OCI-LY7 (cell line): ENCODE results near the gene FIG4. TPM values are rescaled to one million over a fixed set of nuclear protein-coding genes. Genes with fewer than 3 reads are reported as not detected.

Experiments
- BruUV-seq: library from RNA; stranded (reverse); fragments of 400-500 nt; replicated peaks from 2 replicates; lab custom pipeline; 2021; lab: Mats Ljungman, UMichigan
- CTCF ChIA-PET: fragments of 300-600 bp; sonication (Branson Sonifier 250); formaldehyde crosslinking; loops from one replicate; lab custom pipeline; 2022; ENCODE audit warnings: antibody characterized with exemption; ENCODE audit not compliant: unreplicated experiment; lab: Charles Lee
- POLR2A ChIA-PET: fragments of 300-600 bp; sonication (Branson Sonifier 250); formaldehyde crosslinking; loops from one replicate; lab custom pipeline; 2022; ENCODE audit warnings: antibody characterized with exemption; lab: Charles Lee
- DNase-seq: peaks from one replicate; pipeline ENCODE4 v3.0.0-alpha.2; 2015; ENCODE audit warnings: low spot score
- H2AFZ ChIP-seq: fragments of 200-600 bp; sonication (generic), shearing (Covaris generic); 2 replicates; pipeline ENCODE4 v1.6.1; 2014; ENCODE audit warnings: mild to moderate bottlenecking, antibody characterized with exemption, low read length, moderate library complexity
- H3K27ac ChIP-seq: fragments of 200-600 bp; sonication (generic); 2 replicates; pipeline ENCODE4 v1.5.1; 2014; ENCODE audit warnings: mixed run types, low read depth, mild to moderate bottlenecking, moderate library complexity, low read length, inconsistent platforms; ENCODE audit not compliant: poor library complexity, severe bottlenecking
- H3K36me3 ChIP-seq: fragments of 200-600 bp; sonication (generic); 2 replicates; pipeline ENCODE4 v1.6.1; 2014; ENCODE audit warnings: mild to moderate bottlenecking, antibody characterized with exemption, low read length, moderate library complexity, mixed read lengths; ENCODE audit not compliant: insufficient read depth
- H3K4me1 ChIP-seq: fragments of 200-600 bp; sonication (generic); 2 replicates; pipeline ENCODE4 v1.5.1; 2014; ENCODE audit warnings: mild to moderate bottlenecking, low read length; ENCODE audit not compliant: insufficient read depth, poor library complexity, severe bottlenecking
- H3K4me2 ChIP-seq: fragments of 200-600 bp; sonication (generic); 2 replicates; pipeline ENCODE4 v1.6.1; 2014; ENCODE audit warnings: mild to moderate bottlenecking, low read length
- H3K4me3 ChIP-seq: fragments of 200-600 bp; sonication (generic); 2 replicates; pipeline ENCODE4 v1.5.1; 2014; ENCODE audit warnings: mild to moderate bottlenecking, low read depth, low read length; ENCODE audit not compliant: poor library complexity, severe bottlenecking
- H3K79me2 ChIP-seq: fragments of 200-600 bp; sonication (generic); 2 replicates; pipeline ENCODE4 v1.6.1; 2016; ENCODE audit warnings: low read depth, mild to moderate bottlenecking, low read length, moderate library complexity, mixed read lengths; ENCODE audit not compliant: insufficient read depth
- H3K9me2 ChIP-seq: fragments of 200-600 bp; sonication (generic); 2 replicates; pipeline ENCODE4 v1.6.1; 2016; ENCODE audit warnings: mild to moderate bottlenecking, low read length, mixed read lengths; ENCODE audit not compliant: insufficient read depth
- H3K9me3 ChIP-seq: fragments of 200-600 bp; sonication (generic); 2 replicates; pipeline ENCODE4 v1.6.1; 2014; ENCODE audit warnings: mild to moderate bottlenecking, mixed run types, low read length, mixed read lengths
- H4K20me1 ChIP-seq: fragments of 200-600 bp; sonication (generic); 2 replicates; pipeline ENCODE4 v1.6.1; 2014; ENCODE audit warnings: mild to moderate bottlenecking, antibody characterized with exemption, low read length, moderate library complexity, mixed read lengths; ENCODE audit not compliant: insufficient read depth
- CTCF ChIP-seq: fragments of 200-600 bp; sonication (generic); conservative IDR thresholded peaks from 2 replicates; pipeline ENCODE4 v1.5.1; 2014; ENCODE audit warnings: mild to moderate bottlenecking, antibody characterized with exemption, low read length, moderate library complexity, mixed read lengths
- EZH2phosphoT487 ChIP-seq: fragments of 200-600 bp; sonication (generic); IDR thresholded peaks from 2 replicates; pipeline ENCODE4 v1.6.1; 2018; ENCODE audit warnings: low read depth, borderline replicate concordance, mild to moderate bottlenecking, mixed run types, antibody characterized with exemption, low read length, moderate library complexity, mixed read lengths
- intact Hi-C: fragments of 100-400 bp; cut with micrococcal nuclease; formaldehyde crosslinking; loops from one replicate; pipeline ENCODE4 v1.10.0; 2022; ENCODE audit not compliant: unreplicated experiment
- total RNA-seq, 2 experiments: library from RNA; depleted of rRNA in 1 of 2; stranded (reverse); fragments of >200 nt in 1 of 2; shearing (Covaris generic) in 1 of 2; gene quantifications; 2 replicates each; pipeline ENCODE4 v1.2.3, GENCODE V29; 2014 to 2022

The FIG4 gene
- total RNA-seq, 2 experiments from 2014 or later, result 13.3 to 22.9 TPM

DNA sequence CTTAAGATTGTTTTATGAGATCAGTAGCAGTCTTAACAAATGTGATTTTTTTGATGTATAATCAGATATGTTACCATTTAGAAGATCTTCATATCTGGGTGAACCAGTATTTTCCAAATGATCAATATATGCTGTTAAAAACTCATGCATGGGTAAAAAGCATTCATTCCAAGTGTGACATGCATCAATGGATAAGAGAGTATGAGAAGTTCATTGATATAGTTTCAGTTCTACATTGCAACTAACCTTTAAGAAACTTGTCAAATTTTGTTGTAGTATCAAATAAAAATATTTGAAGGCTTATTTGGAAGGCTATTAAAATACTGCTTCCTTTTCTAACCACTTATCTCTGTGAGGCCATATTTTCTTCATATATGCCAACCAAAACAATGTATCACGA, 117.7 kb downstream of the FIG4 start:
- H4K20me1 ChIP-seq, result no peaks in the 10 kb centered on the region
- no peaks in the 10 kb centered on the region for H3K79me2 ChIP-seq
- no peak overlapping the region for H3K4me3 ChIP-seq
- no peaks in the 10 kb centered on the region for H3K4me1 ChIP-seq
- intact Hi-C loops, result no loop called here
- TF ChIP-seq EZH2phosphoT487 (no peak), CTCF (no peak)
- no peaks in the 10 kb centered on the region for H3K9me2 ChIP-seq
- ChIA-PET POLR2A (interaction anchor here (0.7 kb wide), 2 partner anchors 12 to 605 kb away, joined by 3 to 10 read pairs; no protein-coding TSS in a partner anchor), CTCF (no interaction called here)
- no peaks in the 10 kb centered on the region for H3K36me3 ChIP-seq
- H3K9me3 ChIP-seq, result no peaks in the 10 kb centered on the region
- BruUV-seq, result no TSS peak
- no peak overlapping the region for H3K27ac ChIP-seq
- H3K4me2 ChIP-seq, result no peak overlapping the region
- H2AFZ ChIP-seq, result no peak overlapping the region
- no peak for DNase-seq

DNA sequence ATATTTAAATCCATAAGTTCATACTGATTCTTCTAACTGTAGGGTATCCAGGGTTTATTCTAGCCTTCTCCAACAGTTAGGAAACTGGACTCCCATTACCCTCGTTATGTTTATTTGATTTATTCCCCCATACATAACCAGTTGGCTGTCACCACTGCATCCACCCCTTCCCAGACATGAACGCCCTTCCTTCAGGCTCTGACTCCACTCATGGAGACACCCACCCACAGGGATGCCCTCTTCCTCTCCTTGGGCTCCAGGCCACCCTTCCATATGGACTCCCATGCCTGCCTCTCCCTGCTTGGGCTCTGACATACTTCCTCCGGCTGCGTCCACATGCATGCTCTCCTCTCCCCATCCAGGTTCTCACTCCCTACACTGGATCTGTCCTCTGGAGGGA, 124.0 kb downstream of the FIG4 start:
- Histone ChIP-seq H2AFZ (no peak overlapping the region), H3K9me3 (no peaks in the 10 kb centered on the region), H3K27ac (no peak overlapping the region), H3K4me1 (peaks cover 3% of the 10 kb centered on the region), H3K4me3 (no peak overlapping the region), H4K20me1 (no peaks in the 10 kb centered on the region), H3K36me3 (no peaks in the 10 kb centered on the region), H3K9me2 (no peaks in the 10 kb centered on the region), H3K4me2 (no peak overlapping the region), H3K79me2 (no peaks in the 10 kb centered on the region)
- no peak for DNase-seq
- no TSS peak for BruUV-seq
- POLR2A ChIA-PET, result interaction anchor here (0.7 to 1.1 kb wide), 3 partner anchors 9 to 24 kb away, joined by 3 read pairs; no protein-coding TSS in a partner anchor
- intact Hi-C loops, result no loop called here
- TF ChIP-seq CTCF, result no peak
- TF ChIP-seq EZH2phosphoT487, result no peak
- CTCF ChIA-PET, result no interaction called here

DNA sequence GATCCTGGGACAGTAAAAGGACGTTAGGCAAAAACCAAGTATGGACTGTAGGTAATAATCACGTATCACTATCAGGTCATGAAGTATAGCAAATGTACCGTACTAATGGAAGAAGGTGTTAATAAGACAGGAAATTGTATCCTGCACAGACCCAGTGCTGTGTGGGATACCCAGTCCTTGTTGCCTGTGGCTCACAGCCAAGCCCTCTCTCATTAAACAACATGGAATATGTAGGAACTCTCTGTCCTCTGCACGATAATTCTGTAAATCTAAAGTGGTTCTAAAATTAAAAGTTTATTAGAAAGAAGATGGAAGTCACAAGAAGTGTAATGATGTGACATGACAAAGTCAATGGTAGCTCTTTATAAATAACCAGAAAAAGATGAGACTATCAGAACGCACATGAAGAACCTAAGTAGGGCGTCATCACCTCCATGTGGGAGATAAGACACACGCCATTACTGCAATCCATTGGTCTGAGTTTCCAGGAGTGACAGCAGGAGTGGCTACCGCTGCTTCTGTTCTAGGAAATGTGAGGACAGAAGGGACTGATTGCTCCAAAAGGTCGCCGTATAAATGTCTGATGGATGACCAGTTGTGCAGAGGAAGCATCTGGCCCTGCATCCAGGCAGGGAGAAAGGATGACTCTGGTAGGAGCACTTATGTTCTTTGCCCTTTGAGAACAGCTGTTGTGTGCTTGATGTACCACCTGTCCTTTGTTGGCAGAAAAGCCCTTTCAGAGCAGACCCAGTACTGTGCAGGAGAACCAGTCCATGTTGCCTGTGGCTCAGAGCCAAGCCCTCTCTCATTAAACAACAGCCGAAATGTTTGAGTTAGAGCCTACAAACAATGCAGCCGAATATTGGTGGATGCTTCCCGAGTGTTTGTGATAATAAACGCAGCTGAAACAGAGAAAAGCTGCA, 125.6 kb downstream of the FIG4 start:
- H3K4me2 ChIP-seq, result no peak overlapping the region
- H3K27ac ChIP-seq, result no peak overlapping the region
- no peak overlapping the region for H2AFZ ChIP-seq
- no peaks in the 10 kb centered on the region for H3K79me2 ChIP-seq
- intact Hi-C loops, result no loop called here
- no peaks in the 10 kb centered on the region for H3K9me3 ChIP-seq
- no peak overlapping the region for H3K4me3 ChIP-seq
- CTCF ChIA-PET, result no interaction called here
- no peaks in the 10 kb centered on the region for H3K36me3 ChIP-seq
- no peak for DNase-seq
- BruUV-seq, result no TSS peak
- POLR2A ChIA-PET, result interaction anchor here (0.6 kb wide), 2 partner anchors 23 to 24 kb away, joined by 3 to 5 read pairs; no protein-coding TSS in a partner anchor
- no peaks in the 10 kb centered on the region for H4K20me1 ChIP-seq
- no peaks in the 10 kb centered on the region for H3K9me2 ChIP-seq
- H3K4me1 ChIP-seq, result peaks cover 17% of the 10 kb centered on the region
- TF ChIP-seq CTCF (no peak), EZH2phosphoT487 (no peak)
